Measurements from ENCODE around the gene PRKG2.

PRKG2 gene

GRCh38 chr4:81130569-81130968, 84.5 kb downstream of the PRKG2 start:
- TF ChIP-seq CTCF (IDR thresholded peaks at IDR 0.05; ENCODE audit: insufficient read depth, low read depth, low read length, missing control alignments), result no peak
- no peak overlapping the region for H3K4me3 ChIP-seq (ENCODE audit: low read depth, low read length)
- DNase-seq (ENCODE audit: low read depth), result no peak

GRCh38 chr4:81120055-81120454, 95.0 kb downstream of the PRKG2 start:
- no peak for TF ChIP-seq CTCF (IDR thresholded peaks at IDR 0.05; ENCODE audit: insufficient read depth, low read depth, low read length, missing control alignments)
- H3K4me3 ChIP-seq (ENCODE audit: low read depth, low read length), result no peak overlapping the region
- DNase-seq (ENCODE audit: low read depth), result no peak

- DNase-seq (ENCODE audit: low read depth), result no peak
- no peak for TF ChIP-seq CTCF (IDR thresholded peaks at IDR 0.05; ENCODE audit: insufficient read depth, low read depth, low read length, missing control alignments)
- H3K4me3 ChIP-seq (ENCODE audit: low read depth, low read length), result no peak overlapping the region
Observed at GRCh38 chr4:81118086-81118485, 96.9 kb downstream of the PRKG2 start.

GRCh38 chr4:81116566-81116965, 98.5 kb downstream of the PRKG2 start:
- TF ChIP-seq CTCF (IDR thresholded peaks at IDR 0.05; ENCODE audit: insufficient read depth, low read depth, low read length, missing control alignments), result no peak
- no peak for DNase-seq (ENCODE audit: low read depth)
- H3K4me3 ChIP-seq (ENCODE audit: low read depth, low read length), result no peak overlapping the region

- DNase-seq (ENCODE audit: low read depth), result no peak
- H3K4me3 ChIP-seq (ENCODE audit: low read depth, low read length), result no peak overlapping the region
- TF ChIP-seq CTCF (IDR thresholded peaks at IDR 0.05; ENCODE audit: insufficient read depth, low read depth, low read length, missing control alignments), result no peak
Observed at GRCh38 chr4:81113024-81113423, 102.0 kb downstream of the PRKG2 start.

GRCh38 chr4:81109356-81109755, 105.7 kb downstream of the PRKG2 start:
- no peak for TF ChIP-seq CTCF (IDR thresholded peaks at IDR 0.05; ENCODE audit: insufficient read depth, low read depth, low read length, missing control alignments)
- no peak overlapping the region for H3K4me3 ChIP-seq (ENCODE audit: low read depth, low read length)
- no peak for DNase-seq (ENCODE audit: low read depth)

GRCh38 chr4:81106150-81106549, 108.9 kb downstream of the PRKG2 start:
- no peak overlapping the region for H3K4me3 ChIP-seq (ENCODE audit: low read depth, low read length)
- DNase-seq (ENCODE audit: low read depth), result no peak
- TF ChIP-seq CTCF (IDR thresholded peaks at IDR 0.05; ENCODE audit: insufficient read depth, low read depth, low read length, missing control alignments), result no peak
